Keratinocyte (primary cell): ENCODE results near the gene TERB1. TPM values are rescaled to one million over a fixed set of nuclear protein-coding genes. Genes with fewer than 3 reads are reported as not detected.

Experiments used
- DNase-seq: peaks from one replicate; pipeline ENCODE4 v3.0.0-alpha.2; 2011; ENCODE audit warnings: low read depth, missing footprints, low spot score
- FAIRE-seq: peaks from 2 replicates; lab custom pipeline; 2011; peaks lifted over from hg19 to GRCh38; lab: Jason Lieb, UNC
- H2AFZ ChIP-seq: 2 replicates; pipeline ENCODE4 v1.6.0; 2012; ENCODE audit warnings: low read length, control low read depth, inconsistent platforms; ENCODE audit not compliant: control insufficient read depth
- H3K27ac ChIP-seq: 2 replicates; pipeline ENCODE4 v1.5.1; 2011; ENCODE audit warnings: low read length; ENCODE audit not compliant: control insufficient read depth, insufficient read depth
- H3K27me3 ChIP-seq: 3 replicates; pipeline ENCODE4 v1.6.0; 2011; ENCODE audit warnings: low read length; ENCODE audit not compliant: control insufficient read depth, insufficient read depth; ENCODE audit errors: extremely low read depth
- H3K36me3 ChIP-seq, 2 experiments: 2 replicates in 1 of 2; 3 replicates in 1 of 2; pipeline ENCODE4 v1.5.1; 2011; ENCODE audit warnings: low read length in 2 of 2, mild to moderate bottlenecking in 1 of 2; ENCODE audit not compliant: control insufficient read depth in 2 of 2, insufficient read depth in 2 of 2; ENCODE audit errors: extremely low read depth in 1 of 2
- H3K4me1 ChIP-seq: 3 replicates; pipeline ENCODE4 v1.5.1; 2011; ENCODE audit warnings: low read length; ENCODE audit not compliant: control insufficient read depth, insufficient read depth; ENCODE audit errors: extremely low read depth
- H3K4me2 ChIP-seq: 3 replicates; pipeline ENCODE4 v1.6.0; 2011; ENCODE audit warnings: low read depth, low read length; ENCODE audit not compliant: control insufficient read depth, insufficient read depth; ENCODE audit errors: extremely low read depth
- H3K4me3 ChIP-seq, 3 experiments: fragments of 200-600 bp in 1 of 3; sonication (generic) in 1 of 3; 2 replicates in 2 of 3; 3 replicates in 1 of 3; pipeline ENCODE4 v1.5.1; 2011 to 2016; ENCODE audit warnings: low read length in 3 of 3, mild to moderate bottlenecking in 3 of 3, control low read depth in 2 of 3, inconsistent platforms in 1 of 3, low read depth in 1 of 3, mixed read lengths in 1 of 3, mixed run types in 1 of 3, moderate library complexity in 1 of 3; ENCODE audit not compliant: control insufficient read depth in 2 of 3, insufficient read depth in 2 of 3; ENCODE audit errors: extremely low read depth in 1 of 3
- H3K79me2 ChIP-seq: 2 replicates; pipeline ENCODE4 v1.6.0; 2012; ENCODE audit warnings: low read length; ENCODE audit not compliant: control insufficient read depth, insufficient read depth
- H3K9ac ChIP-seq: 3 replicates; pipeline ENCODE4 v1.6.0; 2011; ENCODE audit warnings: low read length; ENCODE audit not compliant: control insufficient read depth, insufficient read depth; ENCODE audit errors: extremely low read depth
- H3K9me1 ChIP-seq: 3 replicates; pipeline ENCODE4 v1.6.0; 2011; ENCODE audit warnings: low read length; ENCODE audit not compliant: control insufficient read depth, insufficient read depth; ENCODE audit errors: extremely low read depth
- H3K9me3 ChIP-seq: 2 replicates; pipeline ENCODE4 v1.5.1; 2012; ENCODE audit warnings: low read depth, low read length; ENCODE audit not compliant: control insufficient read depth
- H4K20me1 ChIP-seq: 3 replicates; pipeline ENCODE4 v1.6.0; 2011; ENCODE audit warnings: low read length; ENCODE audit not compliant: control insufficient read depth, insufficient read depth; ENCODE audit errors: extremely low read depth
- CTCF ChIP-seq, 3 experiments: IDR thresholded peaks in 1 of 3; conservative IDR thresholded peaks in 1 of 3; optimal IDR thresholded peaks in 1 of 3; 2 replicates in 2 of 3; 3 replicates in 1 of 3; pipeline versions ENCODE3 to v1.5.1; 2011; ENCODE audit warnings: low read length in 3 of 3, mild to moderate bottlenecking in 3 of 3, moderate library complexity in 2 of 3, control low read depth in 1 of 3, inconsistent platforms in 1 of 3; ENCODE audit not compliant: insufficient read depth in 2 of 3; ENCODE audit errors: extremely low read depth in 1 of 3
- EZH2 ChIP-seq: IDR thresholded peaks from one replicate; pipeline ENCODE4 v1.6.1; 2012; ENCODE audit warnings: inconsistent platforms, mild to moderate bottlenecking, low read length, moderate library complexity
- dilution Hi-C: fragments of 300-500 bp; cut with MboI; formaldehyde crosslinking; loops from one replicate; pipeline ENCODE4 v1.7.0; 2020; ENCODE audit warnings: low sequenced_read_pairs; ENCODE audit not compliant: extremely low pct_ligation_motif_present
- polyA plus RNA-seq, 5 experiments: library from polyadenylated mRNA; depleted of rRNA in 3 of 5; stranded (reverse) in 3 of 5; stranded (forward) in 1 of 5; unstranded in 1 of 5; fragments of >200 nt; gene quantifications; 1 replicate in 1 of 5; 2 replicates in 3 of 5; 3 replicates in 1 of 5; pipeline versions ENCODE4 v1.2.1 to v1.2.3, GENCODE V29; 2011 to 2012; ENCODE audit warnings: missing spikeins in 2 of 5, low read depth in 1 of 5, low replicate concordance in 1 of 5

Gene TERB1
- polyA plus RNA-seq, 1 donor (not counting 4 experiments of a cell fraction or from before 2014, with no cell fraction given), result 0.22 TPM

GRCh38 chr16:66811043-66811442 is 9.7 kb upstream of the TERB1 start:
- no peak for DNase-seq
- no peaks in the 10 kb centered on the region for H3K27me3 ChIP-seq
- peak; percentile 9 for FAIRE-seq
- no peak overlapping the region for H3K9ac ChIP-seq
- H4K20me1 ChIP-seq, result no peaks in the 10 kb centered on the region
- no peak overlapping the region for H3K4me2 ChIP-seq
- no peak overlapping the region for H2AFZ ChIP-seq
- no peak overlapping the region for H3K27ac ChIP-seq
- H3K9me1 ChIP-seq, result no peaks in the 10 kb centered on the region
- H3K36me3 ChIP-seq, result peaks cover 9 to 24% of the 10 kb centered on the region in 2 experiments
- dilution Hi-C loops, result no loop called here
- H3K79me2 ChIP-seq, result no peaks in the 10 kb centered on the region
- H3K9me3 ChIP-seq, result no peaks in the 10 kb centered on the region
- peaks cover 11% of the 10 kb centered on the region for H3K4me1 ChIP-seq
- no peak overlapping the region for H3K4me3 ChIP-seq
- no peak for TF ChIP-seq CTCF (optimal IDR thresholded peaks at IDR 0.05 in 1 of 3, IDR thresholded peaks at IDR 0.05 in 1 of 3, conservative IDR thresholded peaks at IDR 0.05 in 1 of 3; ENCODE audit: extremely low read depth in 1 of 3, insufficient read depth in 2 of 3, low read length in 3 of 3)
- no peak for TF ChIP-seq EZH2

GRCh38 chr16:66810391-66810790 is 9.0 kb upstream of the TERB1 start:
- Histone ChIP-seq H3K9me1 (no peaks in the 10 kb centered on the region), H3K4me2 (no peak overlapping the region), H3K27me3 (no peaks in the 10 kb centered on the region), H3K9me3 (no peaks in the 10 kb centered on the region), H4K20me1 (no peaks in the 10 kb centered on the region), H3K4me1 (peaks cover 11% of the 10 kb centered on the region), H2AFZ (no peak overlapping the region), H3K9ac (no peak overlapping the region), H3K4me3 (no peak overlapping the region), H3K36me3 (peaks cover 9 to 24% of the 10 kb centered on the region in 2 experiments), H3K79me2 (no peaks in the 10 kb centered on the region), H3K27ac (no peak overlapping the region)
- dilution Hi-C loops, result no loop called here
- FAIRE-seq (peak; percentile 94), DNase-seq (no peak)
- no peak for TF ChIP-seq EZH2
- TF ChIP-seq CTCF (optimal IDR thresholded peaks at IDR 0.05 in 1 of 3, IDR thresholded peaks at IDR 0.05 in 1 of 3, conservative IDR thresholded peaks at IDR 0.05 in 1 of 3; ENCODE audit: extremely low read depth in 1 of 3, insufficient read depth in 2 of 3, low read length in 3 of 3), result peak in 1 of 3 experiments; percentile 18
